ENCODE measurements around the gene KDM3A.

DNA sequence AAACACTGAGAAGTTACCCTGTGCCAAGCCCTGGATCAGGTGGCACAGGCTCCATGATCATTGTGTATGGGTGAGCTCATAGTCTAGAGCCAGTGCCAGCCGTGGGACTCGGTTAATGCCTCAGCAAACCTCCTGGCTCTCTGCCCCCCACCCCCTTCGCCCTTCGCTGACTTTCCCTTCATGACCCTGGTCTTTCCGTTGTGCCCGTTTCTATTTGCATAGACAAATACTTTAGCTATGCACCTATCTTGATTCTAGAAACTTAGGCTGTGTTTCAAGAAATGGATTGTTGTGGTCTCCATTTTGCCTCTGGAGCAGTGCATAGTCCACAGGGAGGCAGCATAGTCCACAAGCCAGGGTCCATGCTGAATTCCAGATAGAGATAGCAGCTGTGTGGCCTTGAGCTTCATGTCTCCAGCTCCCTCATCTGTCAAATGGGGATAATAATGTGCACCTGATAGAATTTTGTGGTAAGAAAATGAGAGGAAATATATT, 44.8 kb upstream of the KDM3A start:
- TF ChIP-seq MXI1 (conservative IDR thresholded peaks at IDR 0.05; ENCODE audit: poor library complexity, severe bottlenecking) (no peak), EZH2 (IDR thresholded peaks at IDR 0.05; ENCODE audit: borderline replicate concordance, insufficient read depth, low read length, poor library complexity, severe bottlenecking) (no peak), CTCF (IDR thresholded peaks at IDR 0.05; ENCODE audit: poor library complexity, severe bottlenecking) (no peak), REST (IDR thresholded peaks at IDR 0.05; ENCODE audit: borderline replicate concordance) (no peak), EP300 (conservative IDR thresholded peaks at IDR 0.05; ENCODE audit: poor library complexity, severe bottlenecking) (no peak), POLR2AphosphoS5 (IDR thresholded peaks at IDR 0.05) (no peak)
